Smooth muscle cell (in vitro differentiated cells): Measurements from ENCODE around the gene SEMA4A. TPM values are rescaled to one million over a fixed set of nuclear protein-coding genes. Genes with fewer than 3 reads are reported as not detected.

Source experiments
- DNase-seq: peaks from one replicate; lab custom pipeline; 2025; ENCODE audit not compliant: unreplicated experiment; lab: John Stamatoyannopoulos, UW
- H2AFZ ChIP-seq: fragments of 200-600 bp; sonication (generic); 2 replicates; pipeline ENCODE4 v1.6.0; 2016; ENCODE audit warnings: antibody characterized with exemption, low read depth, mild to moderate bottlenecking
- H3F3A ChIP-seq: fragments of 200-600 bp; sonication (generic); 2 replicates; pipeline ENCODE4 v1.6.0; 2017; ENCODE audit warnings: antibody characterized with exemption, low read depth
- H3K27ac ChIP-seq: fragments of 200-600 bp; sonication (generic); 2 replicates; pipeline ENCODE4 v1.5.1; 2016; ENCODE audit warnings: low read depth, mild to moderate bottlenecking
- H3K27me3 ChIP-seq: fragments of 200-600 bp; sonication (generic); 2 replicates; pipeline ENCODE4 v1.6.1; 2016; ENCODE audit warnings: low read depth, mild to moderate bottlenecking
- H3K36me3 ChIP-seq: fragments of 200-600 bp; sonication (generic); 2 replicates; pipeline ENCODE4 v1.5.1; 2016; ENCODE audit warnings: low read depth
- H3K4me1 ChIP-seq: fragments of 200-600 bp; sonication (generic); 2 replicates; pipeline ENCODE4 v1.5.1; 2016; ENCODE audit warnings: low read depth
- H3K4me2 ChIP-seq: fragments of 200-600 bp; sonication (generic); 2 replicates; pipeline ENCODE4 v1.6.0; 2016; ENCODE audit warnings: mild to moderate bottlenecking
- H3K4me3 ChIP-seq: fragments of 200-600 bp; sonication (generic); 2 replicates; pipeline ENCODE4 v1.5.1; 2016; ENCODE audit warnings: mild to moderate bottlenecking
- H3K79me2 ChIP-seq: fragments of 200-600 bp; sonication (generic); 2 replicates; pipeline ENCODE4 v1.6.0; 2016; ENCODE audit warnings: low read depth, mild to moderate bottlenecking
- H3K9ac ChIP-seq: fragments of 200-600 bp; sonication (generic); 2 replicates; pipeline ENCODE4 v1.6.0; 2016; ENCODE audit warnings: low read depth
- H3K9me3 ChIP-seq: fragments of 200-600 bp; sonication (generic); replicated peaks from 2 replicates; pipeline ENCODE4 v1.5.1; 2016; ENCODE audit warnings: low read depth
- H4K20me1 ChIP-seq: fragments of 200-600 bp; sonication (generic); 2 replicates; pipeline ENCODE4 v1.6.0; 2016; ENCODE audit warnings: low read depth
- WGBS: methylation state at CpG from one replicate; pipeline ENCODE4 v1.1.7; 2016; ENCODE audit warnings: low lambda C conversion rate; 5-methylcytosine and 5-hydroxymethylcytosine counted together
- polyA plus RNA-seq: library from polyadenylated mRNA; unstranded; fragments of >200 nt; fragmentation: Nextera tagmentation; extraction: Ambion mirVana; gene quantifications from 2 replicates; pipeline ENCODE4 v1.2.1, GENCODE V29; 2016
- total RNA-seq: library from RNA; depleted of rRNA; stranded (reverse); fragments of >200 nt; gene quantifications from 2 replicates; pipeline ENCODE4 v1.2.3, GENCODE V29; 2014
- TF ChIP-seq, protein P1 (sequence below): fragments of 200-600 bp; sonication (generic); IDR thresholded peaks from 2 replicates; pipeline ENCODE4 v1.5.1; 2017; ENCODE audit warnings: borderline replicate concordance, mild to moderate bottlenecking, antibody characterized with exemption; ENCODE audit not compliant: insufficient read depth, poor library complexity, severe bottlenecking

The SEMA4A gene
- total and polyA plus RNA-seq, 2 experiments from 2014 or later, result 2.1 to 2.2 TPM

DNA sequence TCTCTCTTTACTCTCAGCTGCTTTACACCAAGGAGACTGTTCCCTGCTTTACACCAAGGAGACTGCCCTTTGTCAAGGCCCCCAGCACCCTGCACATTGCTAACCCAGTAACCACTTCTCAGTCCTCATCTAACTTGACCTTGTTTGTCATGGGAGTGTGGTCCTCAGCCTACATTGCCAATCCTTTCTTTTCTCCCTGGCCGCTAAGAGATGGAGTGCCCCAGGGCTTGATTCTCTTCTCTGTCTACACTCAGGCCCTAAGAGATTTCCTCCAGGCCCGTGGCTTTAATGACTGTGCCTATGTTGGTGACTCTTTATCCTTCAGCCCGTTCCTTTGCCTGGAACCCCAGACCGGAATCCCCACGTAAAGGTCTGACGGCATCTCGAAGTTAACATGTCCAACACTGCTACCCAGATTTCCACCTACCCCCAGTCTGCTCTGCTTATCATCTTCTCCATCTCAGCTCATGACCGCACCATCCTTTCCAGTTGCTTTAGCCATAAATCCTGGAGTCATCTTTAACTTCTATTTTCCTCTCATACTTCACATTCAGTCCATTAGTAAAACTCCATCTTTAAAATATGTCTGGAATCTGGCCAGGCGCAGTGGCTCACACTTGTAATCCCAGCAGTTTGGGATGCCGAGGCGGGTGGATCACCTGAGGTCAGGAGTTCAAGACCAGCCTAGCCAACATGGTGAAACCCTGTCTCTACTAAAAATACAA lies 9.5 kb upstream of the SEMA4A start:
- DNase-seq, result no peak
- peaks cover 34% of the 10 kb centered on the region for H4K20me1 ChIP-seq
- H3K79me2 ChIP-seq, result no peaks in the 10 kb centered on the region
- H2AFZ ChIP-seq, result no peak overlapping the region
- TF ChIP-seq, protein P1, sequence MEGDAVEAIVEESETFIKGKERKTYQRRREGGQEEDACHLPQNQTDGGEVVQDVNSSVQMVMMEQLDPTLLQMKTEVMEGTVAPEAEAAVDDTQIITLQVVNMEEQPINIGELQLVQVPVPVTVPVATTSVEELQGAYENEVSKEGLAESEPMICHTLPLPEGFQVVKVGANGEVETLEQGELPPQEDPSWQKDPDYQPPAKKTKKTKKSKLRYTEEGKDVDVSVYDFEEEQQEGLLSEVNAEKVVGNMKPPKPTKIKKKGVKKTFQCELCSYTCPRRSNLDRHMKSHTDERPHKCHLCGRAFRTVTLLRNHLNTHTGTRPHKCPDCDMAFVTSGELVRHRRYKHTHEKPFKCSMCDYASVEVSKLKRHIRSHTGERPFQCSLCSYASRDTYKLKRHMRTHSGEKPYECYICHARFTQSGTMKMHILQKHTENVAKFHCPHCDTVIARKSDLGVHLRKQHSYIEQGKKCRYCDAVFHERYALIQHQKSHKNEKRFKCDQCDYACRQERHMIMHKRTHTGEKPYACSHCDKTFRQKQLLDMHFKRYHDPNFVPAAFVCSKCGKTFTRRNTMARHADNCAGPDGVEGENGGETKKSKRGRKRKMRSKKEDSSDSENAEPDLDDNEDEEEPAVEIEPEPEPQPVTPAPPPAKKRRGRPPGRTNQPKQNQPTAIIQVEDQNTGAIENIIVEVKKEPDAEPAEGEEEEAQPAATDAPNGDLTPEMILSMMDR, result no peak
- H3K4me3 ChIP-seq, result no peak overlapping the region
- H3K9me3 ChIP-seq, result no peaks in the 10 kb centered on the region
- H3K27ac ChIP-seq, result no peak overlapping the region
- H3K9ac ChIP-seq, result no peak overlapping the region
- 62% methylated on average over 11 of the region's 11 CpGs for WGBS
- peaks cover 2% of the 10 kb centered on the region for H3K27me3 ChIP-seq
- peaks cover 12% of the 10 kb centered on the region for H3F3A ChIP-seq
- no peak overlapping the region for H3K4me2 ChIP-seq
- peaks cover 16% of the 10 kb centered on the region for H3K4me1 ChIP-seq
- H3K36me3 ChIP-seq, result no peaks in the 10 kb centered on the region

DNA sequence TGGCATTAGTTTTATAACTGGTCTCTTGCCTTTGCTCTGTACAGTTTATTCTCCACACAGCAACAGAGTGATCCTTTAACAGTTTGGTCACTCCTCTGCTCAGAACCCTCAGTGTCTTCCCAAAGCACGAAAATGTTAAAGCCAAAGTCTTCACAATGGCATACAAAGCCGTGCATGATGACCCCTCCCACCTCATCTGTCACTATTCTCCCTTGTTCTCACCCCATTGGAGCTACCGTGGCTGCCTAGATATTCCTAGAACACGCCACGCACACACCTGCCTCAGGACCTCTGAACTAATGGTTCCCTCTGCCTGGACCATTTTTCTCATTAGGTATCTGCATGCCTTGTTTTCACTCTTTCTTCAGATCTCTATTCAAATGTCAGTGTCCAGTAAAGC lies 8.6 kb upstream of the SEMA4A start:
- Histone ChIP-seq H3K9ac (no peak overlapping the region), H3K4me2 (no peak overlapping the region)
- TF ChIP-seq, protein P1, result no peak

DNA sequence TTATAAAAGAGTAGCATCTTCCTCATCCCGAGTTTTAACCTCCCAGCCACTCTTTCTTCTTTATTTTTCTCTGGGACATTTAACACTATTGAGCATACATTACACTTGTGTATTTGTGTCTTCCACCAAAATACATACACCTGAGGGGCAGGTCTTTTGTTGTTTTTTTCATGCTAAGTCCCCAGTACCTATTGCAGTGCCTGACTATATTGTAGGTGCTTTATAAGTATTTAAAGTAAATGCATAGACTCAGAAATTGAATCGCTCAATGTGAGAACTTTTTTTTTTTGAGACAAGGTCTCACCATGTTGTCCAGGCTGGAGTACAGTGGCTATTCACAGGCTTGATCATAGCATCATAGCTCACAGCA lies 7.8 kb upstream of the SEMA4A start:
- DNase-seq, result no peak
- Histone ChIP-seq H2AFZ (no peak overlapping the region), H4K20me1 (peaks cover 17% of the 10 kb centered on the region), H3K27me3 (peaks cover 15% of the 10 kb centered on the region), H3K4me1 (peaks cover 16% of the 10 kb centered on the region), H3K4me2 (no peak overlapping the region), H3F3A (peaks cover 5% of the 10 kb centered on the region), H3K4me3 (no peak overlapping the region), H3K27ac (no peak overlapping the region), H3K36me3 (no peaks in the 10 kb centered on the region), H3K9ac (no peak overlapping the region), H3K9me3 (no peaks in the 10 kb centered on the region), H3K79me2 (no peaks in the 10 kb centered on the region)
- TF ChIP-seq, protein P1, result no peak
- 93% methylated on average over 2 of the region's 2 CpGs for WGBS

More for the DNA sequence above, 8.6 kb upstream of the SEMA4A start:
- 87% methylated on average over 5 of the region's 5 CpGs for WGBS
- H3F3A ChIP-seq, result peaks cover 12% of the 10 kb centered on the region
- DNase-seq, result no peak
- no peak overlapping the region for H3K4me3 ChIP-seq
- no peaks in the 10 kb centered on the region for H3K79me2 ChIP-seq
- H4K20me1 ChIP-seq, result peaks cover 26% of the 10 kb centered on the region
- no peak overlapping the region for H3K27ac ChIP-seq
- H3K36me3 ChIP-seq, result no peaks in the 10 kb centered on the region
- no peaks in the 10 kb centered on the region for H3K9me3 ChIP-seq
- H3K27me3 ChIP-seq, result peaks cover 10% of the 10 kb centered on the region
- H3K4me1 ChIP-seq, result peaks cover 16% of the 10 kb centered on the region
- H2AFZ ChIP-seq, result no peak overlapping the region
